Measurements from ENCODE around the gene TFEC.

- TF ChIP-seq, protein P1, sequence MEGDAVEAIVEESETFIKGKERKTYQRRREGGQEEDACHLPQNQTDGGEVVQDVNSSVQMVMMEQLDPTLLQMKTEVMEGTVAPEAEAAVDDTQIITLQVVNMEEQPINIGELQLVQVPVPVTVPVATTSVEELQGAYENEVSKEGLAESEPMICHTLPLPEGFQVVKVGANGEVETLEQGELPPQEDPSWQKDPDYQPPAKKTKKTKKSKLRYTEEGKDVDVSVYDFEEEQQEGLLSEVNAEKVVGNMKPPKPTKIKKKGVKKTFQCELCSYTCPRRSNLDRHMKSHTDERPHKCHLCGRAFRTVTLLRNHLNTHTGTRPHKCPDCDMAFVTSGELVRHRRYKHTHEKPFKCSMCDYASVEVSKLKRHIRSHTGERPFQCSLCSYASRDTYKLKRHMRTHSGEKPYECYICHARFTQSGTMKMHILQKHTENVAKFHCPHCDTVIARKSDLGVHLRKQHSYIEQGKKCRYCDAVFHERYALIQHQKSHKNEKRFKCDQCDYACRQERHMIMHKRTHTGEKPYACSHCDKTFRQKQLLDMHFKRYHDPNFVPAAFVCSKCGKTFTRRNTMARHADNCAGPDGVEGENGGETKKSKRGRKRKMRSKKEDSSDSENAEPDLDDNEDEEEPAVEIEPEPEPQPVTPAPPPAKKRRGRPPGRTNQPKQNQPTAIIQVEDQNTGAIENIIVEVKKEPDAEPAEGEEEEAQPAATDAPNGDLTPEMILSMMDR (IDR thresholded peaks at IDR 0.05), result no peak
- no peak for TF ChIP-seq POLR2A (IDR thresholded peaks at IDR 0.05; ENCODE audit: low read depth)
- TF ChIP-seq POLR2AphosphoS5 (IDR thresholded peaks at IDR 0.05), result no peak
- TF ChIP-seq EP300 (IDR thresholded peaks at IDR 0.05), result no peak
Measured at GRCh38 chr7:115988401-115988800, 42.2 kb downstream of the TFEC start.

All from esophagus muscularis mucosa (tissue), 4 donors.